Breast epithelium (tissue), 3 donors: ENCODE measurements around the gene POLD1.

ENCODE experiments used
- CTCF ChIP-seq, 3 donors: fragments of 450-650 bp; IDR thresholded peaks; one replicate each; pipeline ENCODE4 v1.5.1; 2016 to 2017; ENCODE audit warnings: antibody characterized with exemption in 3 of 3, mild to moderate bottlenecking in 3 of 3, moderate library complexity in 3 of 3
- POLR2A ChIP-seq: fragments of 450-650 bp; IDR thresholded peaks from one replicate; pipeline ENCODE4 v1.6.1; 2016; ENCODE audit warnings: antibody characterized with exemption, mild to moderate bottlenecking, moderate library complexity
- POLR2AphosphoS5 ChIP-seq, 3 donors: sonication (generic); formaldehyde crosslinking; IDR thresholded peaks; one replicate each; pipeline ENCODE4 v1.6.1; 2017; ENCODE audit warnings: antibody characterized with exemption in 3 of 3

- TF ChIP-seq CTCF (IDR thresholded peaks at IDR 0.05) (peak; percentile 75 to 89 (median 88)), POLR2A (no peak), POLR2AphosphoS5 (IDR thresholded peaks at IDR 0.05) (no peak)
These were observed 15.2 kb upstream of the POLD1 start for GRCh38 chr19:50368649-50369570.
